ENCODE results near the gene DAPK2.

DNA sequence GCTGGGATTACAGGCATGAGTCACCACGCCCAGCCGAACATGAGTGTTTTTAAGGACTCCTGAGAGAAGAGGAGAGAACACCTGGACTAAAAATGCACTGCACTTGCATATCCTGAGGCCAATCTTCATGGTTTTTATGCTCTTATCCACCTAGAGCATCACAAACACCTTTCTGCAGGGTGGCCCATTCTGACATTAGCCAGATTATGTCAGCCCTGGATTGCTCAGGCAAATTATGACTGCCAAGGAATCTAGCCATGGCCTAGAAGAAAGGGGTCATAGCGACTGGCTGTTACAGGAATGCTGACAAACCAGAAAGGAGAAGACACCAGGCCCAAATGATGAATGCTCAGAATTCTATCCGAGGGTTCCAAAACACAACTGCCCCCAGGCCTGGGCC lies 171.7 kb downstream of the DAPK2 start:
- TF ChIP-seq SMC3 (IDR thresholded peaks at IDR 0.05): no peak
- TF ChIP-seq, protein P1, sequence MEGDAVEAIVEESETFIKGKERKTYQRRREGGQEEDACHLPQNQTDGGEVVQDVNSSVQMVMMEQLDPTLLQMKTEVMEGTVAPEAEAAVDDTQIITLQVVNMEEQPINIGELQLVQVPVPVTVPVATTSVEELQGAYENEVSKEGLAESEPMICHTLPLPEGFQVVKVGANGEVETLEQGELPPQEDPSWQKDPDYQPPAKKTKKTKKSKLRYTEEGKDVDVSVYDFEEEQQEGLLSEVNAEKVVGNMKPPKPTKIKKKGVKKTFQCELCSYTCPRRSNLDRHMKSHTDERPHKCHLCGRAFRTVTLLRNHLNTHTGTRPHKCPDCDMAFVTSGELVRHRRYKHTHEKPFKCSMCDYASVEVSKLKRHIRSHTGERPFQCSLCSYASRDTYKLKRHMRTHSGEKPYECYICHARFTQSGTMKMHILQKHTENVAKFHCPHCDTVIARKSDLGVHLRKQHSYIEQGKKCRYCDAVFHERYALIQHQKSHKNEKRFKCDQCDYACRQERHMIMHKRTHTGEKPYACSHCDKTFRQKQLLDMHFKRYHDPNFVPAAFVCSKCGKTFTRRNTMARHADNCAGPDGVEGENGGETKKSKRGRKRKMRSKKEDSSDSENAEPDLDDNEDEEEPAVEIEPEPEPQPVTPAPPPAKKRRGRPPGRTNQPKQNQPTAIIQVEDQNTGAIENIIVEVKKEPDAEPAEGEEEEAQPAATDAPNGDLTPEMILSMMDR (IDR thresholded peaks at IDR 0.05): no peak
- no peak for TF ChIP-seq EP300 (IDR thresholded peaks at IDR 0.05)
- TF ChIP-seq CBX2 (IDR thresholded peaks at IDR 0.05; ENCODE audit: borderline replicate concordance, low read depth): no peak
- no peak for TF ChIP-seq RAD21 (conservative IDR thresholded peaks at IDR 0.05 in 1 of 2, IDR thresholded peaks at IDR 0.05 in 1 of 2)

All from A549 (cell line).